Loucy (cell line): ENCODE data around the gene RPS6KA1.
"Not testable (repeated sequence)": the region's sequence is repeated elsewhere in the genome, so short reads cannot be mapped to it uniquely, and the experiment has no call there.

Experiments used
- H2AFZ ChIP-seq: fragments of 200-600 bp; sonication (generic); 2 replicates; pipeline ENCODE4 v1.6.0; 2016; ENCODE audit warnings: antibody characterized with exemption, mild to moderate bottlenecking, low read length, moderate library complexity
- H3F3A ChIP-seq: fragments of 200-600 bp; 2 replicates; pipeline ENCODE4 v1.6.0; 2016; ENCODE audit warnings: antibody characterized with exemption, low read depth, mild to moderate bottlenecking
- H3K27me3 ChIP-seq: fragments of 200-600 bp; sonication (generic); 2 replicates; pipeline ENCODE4 v1.6.1; 2014; ENCODE audit warnings: low read length, mild to moderate bottlenecking; ENCODE audit not compliant: insufficient read depth, poor library complexity, severe bottlenecking
- H3K36me3 ChIP-seq: fragments of 200-600 bp; sonication (generic); 2 replicates; pipeline ENCODE4 v1.6.1; 2016; ENCODE audit warnings: low read length; ENCODE audit not compliant: insufficient read depth
- H3K4me1 ChIP-seq: fragments of 200-600 bp; sonication (generic); 2 replicates; pipeline ENCODE4 v1.5.1; 2014; ENCODE audit warnings: low read length, mild to moderate bottlenecking; ENCODE audit not compliant: insufficient read depth, poor library complexity, severe bottlenecking
- H3K4me2 ChIP-seq: fragments of 200-600 bp; sonication (generic); 2 replicates; pipeline ENCODE4 v1.6.0; 2014; ENCODE audit warnings: antibody characterized with exemption, low read length, low read depth, mild to moderate bottlenecking; ENCODE audit not compliant: poor library complexity, severe bottlenecking
- H3K4me3 ChIP-seq: fragments of 200-600 bp; sonication (generic); 2 replicates; pipeline ENCODE4 v1.5.1; 2014; ENCODE audit warnings: low read length, mild to moderate bottlenecking, mixed read lengths; ENCODE audit not compliant: poor library complexity, severe bottlenecking
- H3K79me2 ChIP-seq: fragments of 200-600 bp; sonication (generic); 2 replicates; pipeline ENCODE4 v1.6.1; 2014; ENCODE audit warnings: low read length; ENCODE audit not compliant: insufficient read depth
- H3K9ac ChIP-seq: fragments of 200-600 bp; sonication (generic); 2 replicates; pipeline ENCODE4 v1.6.0; 2014; ENCODE audit warnings: mild to moderate bottlenecking, low read depth, low read length, moderate library complexity; ENCODE audit not compliant: poor library complexity, severe bottlenecking
- H3K9me2 ChIP-seq: fragments of 200-600 bp; sonication (generic); replicated peaks from 2 replicates; pipeline ENCODE4 v1.6.1; 2016; ENCODE audit warnings: low read depth, low read length, mixed read lengths
- H3K9me3 ChIP-seq: fragments of 200-600 bp; sonication (generic); 2 replicates; pipeline ENCODE4 v1.6.1; 2014; ENCODE audit warnings: mild to moderate bottlenecking, antibody characterized with exemption, low read length, low read depth; ENCODE audit not compliant: insufficient read depth
- H4K20me1 ChIP-seq: fragments of 200-600 bp; sonication (generic); 2 replicates; pipeline ENCODE4 v1.6.0; 2014; ENCODE audit warnings: antibody characterized with exemption, low read length, mild to moderate bottlenecking; ENCODE audit not compliant: insufficient read depth, poor library complexity, severe bottlenecking
- EZH2phosphoT487 ChIP-seq: fragments of 200-600 bp; IDR thresholded peaks from 2 replicates; pipeline ENCODE4 v1.6.1; 2018; ENCODE audit warnings: antibody characterized with exemption, mild to moderate bottlenecking, moderate library complexity, borderline replicate concordance
- TF ChIP-seq, protein P1 (sequence below): fragments of 200-600 bp; sonication (generic); conservative IDR thresholded peaks from 2 replicates; pipeline ENCODE4 v1.5.1; 2014; ENCODE audit warnings: mild to moderate bottlenecking, antibody characterized with exemption, low read length

The RPS6KA1 gene

DNA sequence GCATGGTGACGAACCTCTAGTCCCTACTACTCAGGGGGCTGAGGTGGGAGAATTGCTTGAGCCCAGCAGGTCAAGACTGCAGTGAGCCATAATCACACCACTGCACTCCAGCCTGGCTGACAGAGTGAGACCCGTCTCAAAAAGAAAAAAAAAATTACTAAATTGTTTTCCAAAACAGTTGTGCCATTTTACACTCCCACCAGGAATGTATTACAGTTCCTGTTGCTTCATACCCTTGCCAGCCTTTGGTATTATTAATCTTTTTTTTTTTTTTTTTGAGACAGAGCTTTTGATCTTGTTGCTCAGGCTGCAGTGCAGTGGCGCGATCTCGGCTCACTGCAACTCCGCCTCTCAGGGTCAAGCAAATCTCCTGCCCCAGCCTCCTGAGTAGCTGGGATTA, 55.9 kb downstream of the RPS6KA1 start:
- Histone ChIP-seq H3K27me3 (no peaks in the 10 kb centered on the region), H3K4me2 (no peak overlapping the region), H4K20me1 (no peaks in the 10 kb centered on the region)

DNA sequence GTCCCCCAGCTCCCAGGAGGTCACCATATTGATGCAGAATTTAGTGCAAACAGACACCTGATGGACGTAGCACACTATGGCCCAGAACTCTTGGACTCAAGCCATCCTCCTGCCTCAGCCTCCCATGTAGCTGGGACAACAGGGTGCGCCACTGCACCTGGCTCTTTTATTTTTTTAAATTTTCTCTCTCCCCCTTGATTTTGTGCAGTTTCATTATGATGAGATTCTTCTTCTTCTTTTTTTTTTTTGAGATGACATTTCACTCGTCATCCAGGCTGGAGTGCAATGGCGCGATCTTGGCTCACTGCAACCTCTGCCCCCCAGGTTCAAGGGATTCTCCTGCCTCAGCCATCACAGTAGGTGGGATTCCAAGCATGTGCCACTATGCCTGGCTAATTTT, 63.8 kb downstream of the RPS6KA1 start:
- no peaks in the 10 kb centered on the region for H4K20me1 ChIP-seq
- no peaks in the 10 kb centered on the region for H3K79me2 ChIP-seq
- no peak overlapping the region for H3K4me2 ChIP-seq
- H3K9ac ChIP-seq, result no peak overlapping the region
- 0 out of 2 replicates have a peak, but pooled peaks cover 4% of the 10 kb centered on the region for H3K9me3 ChIP-seq
- H3K36me3 ChIP-seq, result no peaks in the 10 kb centered on the region
- H3F3A ChIP-seq, result no peaks in the 10 kb centered on the region
- no peaks in the 10 kb centered on the region for H3K4me1 ChIP-seq
- H3K9me2 ChIP-seq, result no peaks in the 10 kb centered on the region
- H3K4me3 ChIP-seq, result no peak overlapping the region
- TF ChIP-seq, protein P1, sequence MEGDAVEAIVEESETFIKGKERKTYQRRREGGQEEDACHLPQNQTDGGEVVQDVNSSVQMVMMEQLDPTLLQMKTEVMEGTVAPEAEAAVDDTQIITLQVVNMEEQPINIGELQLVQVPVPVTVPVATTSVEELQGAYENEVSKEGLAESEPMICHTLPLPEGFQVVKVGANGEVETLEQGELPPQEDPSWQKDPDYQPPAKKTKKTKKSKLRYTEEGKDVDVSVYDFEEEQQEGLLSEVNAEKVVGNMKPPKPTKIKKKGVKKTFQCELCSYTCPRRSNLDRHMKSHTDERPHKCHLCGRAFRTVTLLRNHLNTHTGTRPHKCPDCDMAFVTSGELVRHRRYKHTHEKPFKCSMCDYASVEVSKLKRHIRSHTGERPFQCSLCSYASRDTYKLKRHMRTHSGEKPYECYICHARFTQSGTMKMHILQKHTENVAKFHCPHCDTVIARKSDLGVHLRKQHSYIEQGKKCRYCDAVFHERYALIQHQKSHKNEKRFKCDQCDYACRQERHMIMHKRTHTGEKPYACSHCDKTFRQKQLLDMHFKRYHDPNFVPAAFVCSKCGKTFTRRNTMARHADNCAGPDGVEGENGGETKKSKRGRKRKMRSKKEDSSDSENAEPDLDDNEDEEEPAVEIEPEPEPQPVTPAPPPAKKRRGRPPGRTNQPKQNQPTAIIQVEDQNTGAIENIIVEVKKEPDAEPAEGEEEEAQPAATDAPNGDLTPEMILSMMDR, result no peak
- TF ChIP-seq EZH2phosphoT487, result no peak
- no peaks in the 10 kb centered on the region for H3K27me3 ChIP-seq
- no peak overlapping the region for H2AFZ ChIP-seq

More for the DNA sequence above, 55.9 kb downstream of the RPS6KA1 start:
- Histone ChIP-seq H3K9ac (no peak overlapping the region), H2AFZ (no peak overlapping the region), H3F3A (no peaks in the 10 kb centered on the region), H3K36me3 (no peaks in the 10 kb centered on the region), H3K4me3 (no peak overlapping the region), H3K79me2 (no peaks in the 10 kb centered on the region), H3K9me3 (peaks cover 4% of the 10 kb centered on the region; the same call in 1 of the 2 replicates), H3K9me2 (no peaks in the 10 kb centered on the region), H3K4me1 (peaks cover 6% of the 10 kb centered on the region)
- TF ChIP-seq, protein P1, result no peak
- TF ChIP-seq EZH2phosphoT487, result no peak

DNA sequence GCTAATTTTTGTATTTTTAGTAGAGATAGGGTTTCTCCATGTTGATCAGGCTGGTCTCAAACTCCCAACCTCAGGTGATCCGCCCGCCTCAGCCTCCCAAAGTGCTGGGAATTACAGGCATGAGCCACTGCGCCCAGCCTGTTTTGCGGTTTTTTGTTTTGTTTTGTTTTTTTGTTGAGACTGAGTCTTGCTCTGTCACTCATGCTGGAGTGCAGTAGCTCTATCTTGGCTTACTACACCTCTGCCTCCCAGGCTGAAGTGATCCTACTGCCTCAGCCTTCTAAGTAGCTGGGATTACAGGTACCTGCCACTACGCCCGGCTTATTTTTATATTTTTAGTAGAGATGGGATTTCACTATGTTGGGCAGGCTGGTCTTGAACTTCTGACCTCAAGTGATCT, 65.0 kb downstream of the RPS6KA1 start:
- not testable (repeated sequence) for H3K4me2 ChIP-seq, H3K27me3 ChIP-seq, H3K79me2 ChIP-seq, H3K4me1 ChIP-seq, H3K4me3 ChIP-seq, H3K36me3 ChIP-seq, H4K20me1 ChIP-seq, H3F3A ChIP-seq, H2AFZ ChIP-seq, H3K9me3 ChIP-seq, H3K9ac ChIP-seq, H3K9me2 ChIP-seq

DNA sequence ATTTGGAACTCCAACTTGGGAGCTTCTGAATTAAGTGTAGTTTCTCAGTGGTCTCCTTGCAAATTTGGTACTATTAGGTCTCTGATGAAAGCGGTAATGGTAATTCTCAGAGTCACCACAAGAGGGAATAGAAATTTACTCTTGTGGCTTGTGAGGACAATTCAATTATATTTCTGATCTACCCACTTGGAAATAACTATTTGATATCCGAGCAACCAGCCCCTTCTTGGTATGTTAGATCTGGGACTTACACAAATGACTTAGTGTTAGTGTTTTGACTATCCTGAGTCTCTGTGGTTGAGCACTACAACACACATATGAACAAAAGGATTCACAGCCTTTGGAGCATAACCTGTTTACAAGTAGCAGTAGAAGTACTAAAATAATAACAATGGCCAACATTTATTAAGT, 68.1 kb downstream of the RPS6KA1 start:
- Histone ChIP-seq H3K27me3 (no peaks in the 10 kb centered on the region), H3K4me2 (no peak overlapping the region), H3K9me3 (no peaks in the 10 kb centered on the region), H3F3A (no peaks in the 10 kb centered on the region), H3K79me2 (no peaks in the 10 kb centered on the region), H3K9ac (no peak overlapping the region), H3K9me2 (no peaks in the 10 kb centered on the region), H2AFZ (no peak overlapping the region; the same call in 1 of the 2 replicates), H4K20me1 (no peaks in the 10 kb centered on the region), H3K4me1 (peaks cover 6% of the 10 kb centered on the region), H3K36me3 (no peaks in the 10 kb centered on the region), H3K4me3 (no peak overlapping the region)
- TF ChIP-seq EZH2phosphoT487, result no peak
- TF ChIP-seq, protein P1, result peak; percentile 75
